ENCODE data around the gene AXL. TPM values are rescaled to one million over a fixed set of nuclear protein-coding genes. Genes with fewer than 3 reads are reported as not detected.
A peak's percentile ranks its signal among the peaks of the same experiment; 100 is the strongest.

Gene AXL
- total and polyA plus RNA-seq, 9 of the 15 experiments (the other 6 are each of a cell fraction or from before 2014, with no cell fraction given): 0.80 to 6.6 (median 1.6) TPM

GRCh38 chr19:41310033-41310831, 91.2 kb downstream of the AXL start, which contains the start of gene CCDC97 (continued):
- TF ChIP-seq HMGXB4 (CRISPR knock-in tag; IDR thresholded peaks at IDR 0.05) (no peak), TBP (optimal IDR thresholded peaks at IDR 0.05; ENCODE audit: low read depth, low read length) (peak; percentile 66), MAFK (IDR thresholded peaks at IDR 0.05; ENCODE audit: low read length) (no peak), MCM2 (IDR thresholded peaks at IDR 0.05; ENCODE audit: low read depth) (no peak), PATZ1 (CRISPR knock-in tag; IDR thresholded peaks at IDR 0.05; ENCODE audit: borderline replicate concordance) (peak; percentile 24; the same call in 1 of the 2 replicates), CLOCK (CRISPR knock-in tag; IDR thresholded peaks at IDR 0.05; ENCODE audit: borderline replicate concordance) (no peak), TSHZ1 (CRISPR knock-in tag; IDR thresholded peaks at IDR 0.05) (no peak), ZNF354B (CRISPR knock-in tag; IDR thresholded peaks at IDR 0.05) (no peak), ZNF274 (IDR thresholded peaks at IDR 0.05; ENCODE audit: borderline replicate concordance, low read depth, low read length) (no peak), KLF13 (tag; IDR thresholded peaks at IDR 0.05; ENCODE audit: borderline replicate concordance, low read depth) (peak; percentile 94), RB1 (IDR thresholded peaks at IDR 0.05; ENCODE audit: low read depth) (peak; percentile 46), ZNF311 (CRISPR knock-in tag; IDR thresholded peaks at IDR 0.05) (no peak), NFATC3 (IDR thresholded peaks at IDR 0.05) (peak; percentile 70; the same call in 1 of the 2 replicates), ZNF134 (CRISPR knock-in tag; conservative IDR thresholded peaks at IDR 0.05) (no peak), ZNF347 (CRISPR knock-in tag; IDR thresholded peaks at IDR 0.05; ENCODE audit: low read depth) (no peak)
